HG02642 (cell line): ENCODE results near the gene CRAMP1.

ENCODE experiments used
- ATAC-seq: cut with Tn5 transposase; IDR thresholded peaks from one replicate; pipeline ENCODE4 v1.9.1; 2021; ENCODE audit warnings: mild to moderate bottlenecking; ENCODE audit not compliant: unreplicated experiment, poor library complexity

Gene CRAMP1

DNA sequence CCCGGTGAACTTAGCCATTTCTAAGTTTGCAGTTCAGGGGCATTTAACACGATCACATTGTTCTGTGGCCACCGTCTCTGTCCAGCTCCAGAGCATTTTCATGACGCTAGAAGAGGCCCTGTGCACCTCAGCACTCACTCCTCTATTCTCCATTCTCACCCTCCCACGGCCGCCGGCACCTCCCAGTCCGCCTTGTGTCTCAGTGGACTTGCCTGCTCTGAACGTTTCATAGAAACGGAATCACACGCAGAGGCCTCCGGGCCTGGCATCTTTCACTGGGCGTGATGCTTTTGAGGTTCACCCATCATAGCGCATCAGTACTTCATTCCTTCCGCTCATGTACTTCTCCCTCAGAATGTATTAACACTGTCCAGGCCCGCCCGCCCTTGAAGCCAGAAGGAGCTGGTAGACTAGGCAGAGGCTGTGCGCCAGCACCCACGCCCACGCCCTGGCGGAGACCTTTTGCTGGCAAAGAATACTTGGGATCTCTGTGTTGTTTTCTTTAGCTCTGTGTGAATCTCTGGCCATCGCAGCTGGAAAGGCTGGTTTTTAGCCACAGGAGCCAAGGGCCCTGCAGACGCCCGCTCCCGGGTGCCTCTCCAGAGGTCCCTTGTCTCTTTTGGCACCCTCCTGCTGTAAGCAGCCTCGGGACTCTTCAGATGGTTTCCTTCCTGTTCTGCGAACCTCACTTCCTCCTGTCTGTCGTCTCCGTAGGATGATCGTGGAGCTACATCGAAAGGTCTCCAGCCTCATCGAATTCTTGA is 42.5 kb downstream of the CRAMP1 start:
- ATAC-seq: no peak

GRCh38 chr16:1655269-1655807 is 43.2 kb downstream of the CRAMP1 start:
- no peak for ATAC-seq

DNA sequence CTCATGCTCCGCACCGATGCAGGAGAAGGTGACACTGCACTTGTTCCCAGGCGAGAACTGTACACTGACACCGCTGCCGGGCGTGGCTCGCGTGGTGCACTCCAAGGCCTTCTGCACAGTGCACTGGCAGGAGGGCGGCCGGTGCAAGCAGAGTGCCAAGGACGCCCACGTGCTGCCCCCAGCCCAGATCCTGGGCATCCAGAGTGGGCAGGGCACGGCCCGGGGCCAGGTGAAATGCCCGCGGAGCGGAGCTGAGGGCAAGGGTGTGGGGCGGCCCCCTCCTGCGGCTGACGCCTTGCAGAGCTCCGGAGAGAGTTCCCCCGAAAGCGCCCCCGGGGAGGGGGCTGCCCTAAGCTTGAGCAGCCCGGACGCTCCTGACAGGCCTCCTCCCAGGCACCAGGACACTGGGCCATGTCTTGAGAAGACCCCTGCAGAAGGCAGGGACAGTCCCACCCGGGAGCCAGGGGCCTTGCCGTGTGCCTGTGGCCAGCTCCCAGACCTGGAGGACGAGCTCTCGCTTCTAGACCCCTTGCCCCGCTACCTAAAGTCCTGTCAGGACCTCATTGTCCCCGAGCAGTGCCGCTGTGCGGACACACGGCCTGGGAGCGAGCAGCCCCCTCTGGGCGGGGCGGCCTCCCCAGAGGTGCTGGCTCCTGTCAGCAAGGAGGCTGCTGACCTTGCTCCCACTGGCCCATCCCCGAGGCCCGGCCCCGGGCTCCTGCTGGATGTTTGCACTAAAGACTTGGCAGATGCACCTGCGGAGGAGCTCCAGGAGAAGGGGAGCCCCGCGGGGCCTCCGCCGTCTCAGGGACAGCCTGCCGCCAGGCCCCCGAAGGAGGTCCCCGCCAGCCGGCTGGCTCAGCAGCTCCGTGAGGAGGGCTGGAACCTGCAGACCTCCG is 44.0 kb downstream of the CRAMP1 start:
- ATAC-seq: no peak

- ATAC-seq: no peak
These were observed 44.9 kb downstream of the CRAMP1 start for GRCh38 chr16:1656808-1657617.

- ATAC-seq: no peak
These were observed 45.7 kb downstream of the CRAMP1 start for GRCh38 chr16:1657841-1658240.

DNA sequence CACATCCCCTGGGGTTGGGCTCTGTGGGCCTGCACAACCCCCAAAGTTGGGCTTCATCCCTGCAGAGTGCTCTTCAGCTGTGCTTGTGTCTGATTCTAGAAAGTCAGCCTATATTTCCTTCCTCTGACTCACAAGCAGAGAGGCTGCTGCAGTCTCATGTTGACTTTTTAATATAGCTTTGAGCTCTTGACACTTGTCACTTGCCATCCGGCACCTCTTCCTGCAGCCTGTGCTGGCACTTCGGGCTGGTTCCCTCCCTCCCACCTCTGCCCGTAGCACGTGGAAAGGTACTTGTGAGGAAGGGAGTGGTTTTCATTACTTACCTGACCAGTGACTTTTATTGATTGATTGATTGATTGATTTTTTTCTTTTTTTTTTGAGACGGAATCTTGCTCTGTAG is 46.9 kb downstream of the CRAMP1 start:
- no peak for ATAC-seq

DNA sequence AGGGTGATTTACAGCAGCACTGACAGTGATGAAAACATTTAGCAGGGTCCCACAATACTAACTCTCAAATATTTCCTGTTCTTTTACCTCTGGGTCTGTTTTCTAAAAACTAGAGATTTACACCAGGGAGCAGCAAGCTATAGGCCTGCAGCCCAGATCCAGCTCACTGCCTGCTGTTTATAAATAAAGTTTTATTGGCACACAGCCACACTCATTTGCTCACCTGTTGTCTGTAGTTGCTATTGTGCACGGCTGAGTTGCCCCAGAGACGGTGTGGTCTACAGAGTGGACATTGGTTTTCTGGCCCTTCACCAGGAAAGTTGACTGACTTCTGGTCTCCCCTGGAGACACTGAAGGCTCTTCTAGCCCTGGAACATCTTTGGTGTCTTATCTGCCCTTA is 49.7 kb downstream of the CRAMP1 start:
- ATAC-seq: no peak

DNA sequence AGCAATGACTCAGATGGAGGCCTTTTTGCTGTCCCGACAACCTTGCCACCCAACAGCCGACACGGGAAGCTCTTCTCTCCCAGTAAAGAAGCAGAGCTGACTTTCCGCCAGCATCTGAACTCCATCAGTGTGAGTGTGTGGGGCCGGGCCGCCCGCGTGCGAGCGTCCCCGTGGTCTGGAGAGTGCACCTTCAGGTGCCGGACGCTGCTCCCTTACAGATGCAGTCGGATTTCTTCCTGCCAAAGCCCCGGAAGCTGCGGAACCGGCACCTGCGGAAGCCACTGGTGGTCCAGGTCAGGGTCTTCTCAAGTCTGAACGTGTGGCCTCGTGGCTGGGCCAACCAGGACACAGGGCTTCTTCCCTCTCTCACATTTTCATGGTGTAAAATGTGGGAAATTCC is 50.4 kb downstream of the CRAMP1 start:
- no peak for ATAC-seq

- no peak for ATAC-seq
These were observed 53.7 kb downstream of the CRAMP1 start for GRCh38 chr16:1665829-1666228.

GRCh38 chr16:1666316-1666715 is 54.2 kb downstream of the CRAMP1 start:
- ATAC-seq: no peak

GRCh38 chr16:1667271-1667670 is 55.1 kb downstream of the CRAMP1 start:
- no peak for ATAC-seq

- ATAC-seq: no peak
These were observed 55.8 kb downstream of the CRAMP1 start for GRCh38 chr16:1667916-1668315.

DNA sequence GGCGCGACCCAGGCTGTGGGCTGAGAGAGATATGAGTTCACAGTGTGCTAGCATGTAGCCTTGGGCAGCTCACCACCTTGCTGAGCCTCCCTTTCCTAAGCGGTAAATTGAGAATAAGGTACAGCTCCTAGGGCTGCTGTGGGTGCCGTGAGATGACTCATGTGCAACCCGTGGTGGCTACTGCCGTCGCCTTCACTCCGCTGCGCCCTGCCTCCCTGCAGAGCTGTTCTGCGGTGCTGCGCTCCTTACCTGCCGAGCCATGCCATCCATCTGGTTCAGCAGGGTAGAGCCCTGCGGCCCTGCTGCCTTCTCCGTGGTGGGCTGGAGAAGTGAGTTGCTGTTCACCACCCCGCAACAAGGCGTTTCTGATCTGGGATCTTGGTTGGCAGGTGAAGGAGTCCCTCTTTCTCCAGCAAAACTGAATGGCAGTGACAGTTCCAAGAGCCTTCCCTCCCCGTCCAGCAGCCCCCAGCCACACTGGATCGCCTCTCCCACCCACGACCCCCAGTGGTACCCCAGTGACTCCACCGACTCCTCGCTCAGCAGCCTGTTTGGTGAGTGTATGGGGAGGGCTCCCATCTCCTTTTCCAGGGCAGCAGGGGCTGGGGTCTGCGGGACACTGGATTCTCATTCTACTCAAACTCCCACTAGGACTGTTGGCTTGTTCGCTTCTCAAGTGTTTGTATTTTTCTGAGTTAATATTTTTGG is 56.6 kb downstream of the CRAMP1 start:
- ATAC-seq: no peak

DNA sequence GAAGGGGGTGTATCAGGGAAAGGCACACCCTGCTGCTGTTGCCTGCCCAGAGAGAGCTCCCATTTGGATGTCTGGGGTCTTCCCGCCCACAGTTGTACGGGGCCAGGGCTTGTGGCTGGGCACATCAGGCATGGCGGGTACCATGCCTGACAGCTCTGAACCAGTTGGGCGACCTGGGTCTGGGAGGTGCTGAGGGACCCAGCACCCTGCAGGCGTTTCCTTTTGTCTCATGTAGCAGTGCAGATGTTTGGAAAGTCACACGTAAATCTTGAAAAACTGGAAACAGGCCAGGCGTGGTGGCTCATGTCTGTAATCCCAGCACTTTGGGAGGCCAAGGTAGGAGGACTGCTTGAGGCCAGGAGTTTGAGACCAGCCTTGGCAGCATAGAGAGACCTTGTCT is 57.5 kb downstream of the CRAMP1 start:
- ATAC-seq: no peak

DNA sequence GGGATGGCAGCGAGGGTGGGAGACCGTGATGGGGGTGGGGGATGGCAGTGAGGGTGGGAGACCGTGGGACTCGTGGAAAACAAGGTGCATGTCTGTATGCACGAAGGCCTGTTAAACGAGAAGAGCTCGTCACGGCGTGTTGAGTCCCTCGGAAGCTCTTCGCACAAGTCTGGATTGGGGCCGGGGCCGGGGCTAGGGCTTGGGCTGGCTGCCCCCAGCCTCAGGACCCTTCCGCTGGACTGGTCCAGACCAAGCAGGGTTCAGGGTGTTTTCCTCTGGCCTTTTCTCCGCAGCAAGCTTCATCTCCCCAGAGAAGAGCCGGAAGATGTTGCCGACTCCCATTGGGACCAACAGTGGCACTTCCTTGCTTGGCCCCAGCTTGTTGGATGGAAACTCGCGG is 58.2 kb downstream of the CRAMP1 start:
- ATAC-seq: no peak

GRCh38 chr16:1670866-1671265 is 58.7 kb downstream of the CRAMP1 start:
- ATAC-seq: no peak

DNA sequence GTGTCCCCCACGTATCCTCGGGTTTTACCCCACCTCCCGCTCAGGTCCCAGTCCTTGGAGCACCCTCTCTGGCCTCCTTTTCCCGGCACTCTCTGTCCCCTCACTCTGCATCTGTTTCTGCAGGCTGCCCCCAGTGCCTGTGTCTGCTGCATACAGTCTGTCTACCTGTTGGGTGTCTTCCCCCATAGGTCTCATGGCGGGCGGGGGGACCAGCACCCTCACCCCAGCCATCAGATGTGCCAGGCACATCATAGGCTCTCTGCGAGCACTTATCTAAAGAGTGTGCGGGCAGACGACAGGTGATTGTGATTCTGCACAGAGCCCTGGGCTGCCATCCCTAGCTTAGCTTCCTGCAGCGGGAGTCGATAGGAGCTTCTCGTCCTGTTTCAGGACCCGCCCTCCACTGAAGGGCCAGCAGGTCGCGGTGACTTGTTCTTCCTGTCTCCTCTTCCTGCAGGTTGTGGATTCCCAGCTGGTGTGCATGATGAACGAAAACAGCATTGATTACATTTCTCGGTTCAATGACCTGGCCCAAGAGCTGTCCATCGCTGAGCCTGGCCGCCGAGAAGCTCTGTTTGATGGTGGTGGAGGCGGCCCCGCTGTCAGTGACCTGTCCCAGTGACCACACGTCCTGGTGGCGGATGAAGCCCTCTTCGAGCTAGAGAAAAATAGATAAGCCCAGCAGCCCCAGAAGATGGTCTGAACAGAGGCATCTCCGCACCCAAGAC is 61.4 kb downstream of the CRAMP1 start:
- ATAC-seq: no peak

DNA sequence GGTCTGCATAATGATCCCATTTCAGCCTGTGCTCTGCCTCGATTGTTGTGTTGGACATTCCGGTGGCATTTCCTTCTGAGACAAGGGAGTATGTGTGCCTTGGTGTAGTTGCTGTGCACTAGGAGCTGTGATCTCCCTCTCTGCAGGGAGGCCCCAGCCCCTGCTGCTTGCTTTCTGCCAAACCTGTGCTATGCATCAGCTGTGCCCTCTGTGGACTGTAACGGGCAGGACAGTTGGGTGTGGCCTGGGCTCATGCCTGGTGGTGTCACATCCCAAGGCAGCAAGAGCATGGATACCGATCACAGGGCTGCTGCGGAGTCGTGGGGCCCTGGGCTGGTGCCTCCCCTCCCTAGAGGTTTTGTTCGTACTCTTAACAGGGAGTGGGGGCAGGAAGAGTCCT is 62.1 kb downstream of the CRAMP1 start:
- no peak for ATAC-seq
